Naive thymus-derived CD8-positive, alpha-beta T cell (primary cell): Measurements from ENCODE around the gene ALOX12. TPM values are rescaled to one million over a fixed set of nuclear protein-coding genes. Genes with fewer than 3 reads are reported as not detected.
"Not testable (repeated sequence)": the region's sequence is repeated elsewhere in the genome, so short reads cannot be mapped to it uniquely, and the experiment has no call there.

Experiments
- ATAC-seq, 2 donors: fragments of 150-1000 bp; cut with Tn5 transposase in 1 of 2; sonication (Bioruptor Pico), chemical (Tn5 transposase) in 1 of 2; 1 replicate in 1 of 2; 2 replicates in 1 of 2; pipeline ENCODE4 v1.10.0; 2021; ENCODE audit warnings: mild to moderate bottlenecking in 2 of 2, moderate library complexity in 2 of 2
- POLR2A ChIA-PET: fragments of 350-600 bp; sonication (Branson Sonifier 250); formaldehyde crosslinking; loops from one replicate; lab custom pipeline; 2021; ENCODE audit warnings: antibody characterized with exemption; lab: Charles Lee
- DNase-seq, 10 donors: peaks; one replicate each; pipeline versions ENCODE4 v3.0.0 to v3.0.0-alpha.2; 2020 to 2022
- H3K27ac Mint-ChIP-seq, 10 donors: one replicate each; pipeline ENCODE4 v1.8.0; 2020 to 2022; ENCODE audit warnings: mild to moderate bottlenecking in 10 of 10, mixed read lengths in 10 of 10, moderate library complexity in 4 of 10, inconsistent platforms in 1 of 10
- H3K27me3 Mint-ChIP-seq, 5 donors: one replicate each; pipeline ENCODE4 v1.8.0; 2021 to 2022; ENCODE audit warnings: mixed read lengths in 5 of 5
- H3K36me3 Mint-ChIP-seq, 3 donors: one replicate each; pipeline ENCODE4 v1.8.0; 2020 to 2022; ENCODE audit warnings: mixed read lengths in 3 of 3, mild to moderate bottlenecking in 2 of 3, inconsistent platforms in 1 of 3
- H3K4me1 Mint-ChIP-seq, 4 donors: one replicate each; pipeline ENCODE4 v1.8.0; 2021 to 2022; ENCODE audit warnings: mixed read lengths in 4 of 4
- H3K4me3 Mint-ChIP-seq, 10 donors: one replicate each; pipeline ENCODE4 v1.8.0; 2020 to 2022; ENCODE audit warnings: mild to moderate bottlenecking in 10 of 10, mixed read lengths in 10 of 10, moderate library complexity in 6 of 10, inconsistent platforms in 1 of 10
- H3K9me3 Mint-ChIP-seq, 9 donors: one replicate each; pipeline ENCODE4 v1.8.0; 2020 to 2022; ENCODE audit warnings: mixed read lengths in 9 of 9, mild to moderate bottlenecking in 3 of 9, inconsistent platforms in 1 of 9, moderate library complexity in 1 of 9
- polyA plus RNA-seq, 3 donors: library from polyadenylated mRNA; unstranded; fragments of 300-500 nt; fragmentation: Illumina TruSeq; gene quantifications; one replicate each; pipeline ENCODE4 v1.2.3, GENCODE V29; 2021
- total RNA-seq, 8 experiments: library from RNA in 2 of 8; stranded (reverse) in 2 of 8; gene quantifications; one replicate each; pipeline ENCODE4 v1.2.3 and lab custom pipeline; 2021 to 2026

Gene ALOX12
- total and polyA plus RNA-seq, 5 experiments from 2014 or later: 0.09 to 0.31 (median 0.12) TPM; not detected in 2

DNA sequence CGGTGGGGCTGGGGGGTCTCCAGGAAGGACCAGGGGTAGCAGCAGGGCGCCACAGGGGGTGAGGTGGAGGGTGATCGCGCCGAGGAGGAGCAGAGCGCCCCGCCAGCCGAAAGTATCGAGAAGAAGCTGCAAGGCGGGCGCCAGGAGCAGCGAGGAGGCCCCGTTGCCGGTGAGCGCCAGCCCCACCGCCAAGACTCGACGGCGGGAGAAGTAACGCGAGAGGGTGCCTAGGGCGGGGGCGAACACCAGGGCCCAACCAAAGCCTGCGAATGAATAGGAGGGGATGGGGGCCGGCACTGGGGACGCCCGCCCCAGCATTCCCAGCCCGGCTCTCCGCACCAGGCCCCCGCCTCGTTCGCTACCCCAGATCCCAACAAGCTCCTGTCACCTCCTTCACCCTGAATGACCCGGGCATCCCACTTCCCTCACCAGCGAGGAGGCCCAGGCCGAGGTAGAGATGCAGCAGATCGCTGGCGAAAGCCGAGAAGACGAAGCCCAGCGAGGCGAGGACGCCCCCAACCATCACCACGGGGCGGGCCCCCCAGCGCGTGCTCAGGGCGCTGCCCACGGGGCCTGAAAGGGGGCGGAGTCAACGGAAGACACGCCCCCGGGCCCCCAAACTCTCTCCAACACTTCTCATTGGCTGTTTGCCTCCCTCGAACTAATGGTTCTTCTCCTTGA, 46.8 kb downstream of the ALOX12 start:
- H3K4me1 Mint-ChIP-seq: peaks cover 27 to 58% (median 57%) of the 10 kb centered on the region in 4 donors
- POLR2A ChIA-PET: interaction anchor here (0.8 to 7.1 kb wide), 10 partner anchors 7 to 443 kb away, joined by 3 to 83 read pairs (median 3); partner anchors contain the start of gene SLC16A13
- DNase-seq: peak; percentile 31 to 73 (median 57)
- no peaks in the 10 kb centered on the region for H3K9me3 Mint-ChIP-seq
- H3K27ac Mint-ChIP-seq: peak overlapping the region; percentile 63 to 98 (median 93)
- peak; percentile 35 to 49 for ATAC-seq
- H3K4me3 Mint-ChIP-seq: peak overlapping the region; percentile 74 to 91 (median 84)
- H3K27me3 Mint-ChIP-seq: peaks cover 0 to 2% (median 0%) of the 10 kb centered on the region in 5 donors
- H3K36me3 Mint-ChIP-seq: no peaks in the 10 kb centered on the region

DNA sequence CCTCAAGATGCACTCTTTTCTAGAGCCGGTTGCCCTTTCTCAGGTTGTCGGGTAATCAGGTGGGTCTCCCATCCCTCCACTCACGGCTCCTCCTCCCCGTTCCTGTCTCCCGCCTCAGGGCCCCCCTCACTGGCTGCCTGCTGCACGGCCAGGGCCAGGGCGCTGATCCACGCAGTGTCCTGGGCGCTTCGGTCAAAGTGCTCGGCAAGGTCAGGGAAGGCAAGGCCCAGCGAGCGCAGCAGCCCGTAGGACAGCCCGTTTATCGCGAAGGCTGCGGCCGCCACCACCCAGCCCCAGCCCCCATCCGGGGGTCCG, 47.3 kb downstream of the ALOX12 start:
- ATAC-seq (peak in 1 of 2 donors; percentile 10), DNase-seq (no peak)
- POLR2A ChIA-PET: interaction anchor here (0.8 to 7.1 kb wide), 7 partner anchors 7 to 442 kb away, joined by 3 to 83 read pairs (median 3); partner anchors contain the start of gene SLC16A13
- no peaks in the 10 kb centered on the region for H3K36me3 Mint-ChIP-seq
- H3K4me1 Mint-ChIP-seq: peaks cover 27 to 56% (median 53%) of the 10 kb centered on the region in 4 donors
- H3K4me3 Mint-ChIP-seq: peak overlapping the region; percentile 74 to 91 (median 84)
- H3K27me3 Mint-ChIP-seq: peaks cover 0 to 2% (median 0%) of the 10 kb centered on the region in 5 donors
- no peaks in the 10 kb centered on the region for H3K9me3 Mint-ChIP-seq
- H3K27ac Mint-ChIP-seq: peak overlapping the region in 9 of 10 donors; percentile 53 to 95 (median 74)

DNA sequence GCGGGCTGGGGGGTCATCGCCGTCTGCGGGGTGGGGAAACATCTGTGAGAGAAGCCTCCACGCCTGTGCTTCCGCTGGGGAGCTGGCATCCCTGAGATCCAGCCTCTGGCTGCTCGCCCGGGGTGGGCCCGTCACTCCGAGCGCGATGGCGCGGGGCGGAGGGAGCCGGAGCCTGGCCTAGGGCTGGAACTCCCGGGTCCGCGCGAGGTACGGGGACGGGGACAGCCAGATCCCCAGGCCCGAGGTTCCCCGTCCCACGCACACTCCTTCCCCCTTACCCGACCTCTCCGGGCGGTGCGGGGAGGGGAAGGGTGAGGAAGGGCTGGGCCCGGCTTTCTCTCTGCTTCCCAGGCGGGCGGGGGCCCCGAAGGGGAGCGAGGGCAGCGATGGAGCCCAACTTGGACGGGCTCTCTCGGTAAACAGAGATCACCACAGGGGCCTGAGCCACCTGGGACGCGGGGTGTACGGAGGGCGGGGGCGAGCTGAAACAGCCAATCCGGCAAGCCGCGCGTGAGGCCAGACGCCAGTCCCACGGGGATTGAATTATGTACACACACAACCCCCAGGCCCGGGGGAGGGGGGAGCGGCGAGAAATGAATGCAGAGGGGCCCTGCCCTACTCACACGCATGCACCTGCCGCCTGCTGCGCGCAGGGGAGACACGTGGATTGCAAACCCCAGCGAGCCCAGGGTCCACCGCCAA, 47.8 kb downstream of the ALOX12 start, which contains the start of gene SLC16A11:
TSS of gene SLC16A11 (minus strand) at position 596 of the 702 bp plus-strand sequence. CDS start at position 17, 579 bp downstream.
- Mint-ChIP-seq H3K4me3 (peak within 1 kb of the TSS; percentile 74 to 91 (median 84)), H3K27ac (peak within 1 kb of the TSS; percentile 43 to 95 (median 72)), H3K27me3 (peaks cover 0 to 2% (median 0%) of the 10 kb centered on the region in 5 donors), H3K9me3 (no peaks in the 10 kb centered on the region), H3K36me3 (no peaks in the 10 kb centered on the region), H3K4me1 (peaks cover 24 to 50% (median 48%) of the 10 kb centered on the region in 4 donors)
- peak in 6 of 10 donors; percentile 27 to 42 (median 36) for DNase-seq
- POLR2A ChIA-PET: interaction anchor here (0.6 to 7.1 kb wide), 8 partner anchors 8 to 442 kb away, joined by 3 to 83 read pairs (median 3); partner anchors contain the start of genes GABARAP and SLC16A13
- peak in 1 of 2 donors; percentile 27 for ATAC-seq

DNA sequence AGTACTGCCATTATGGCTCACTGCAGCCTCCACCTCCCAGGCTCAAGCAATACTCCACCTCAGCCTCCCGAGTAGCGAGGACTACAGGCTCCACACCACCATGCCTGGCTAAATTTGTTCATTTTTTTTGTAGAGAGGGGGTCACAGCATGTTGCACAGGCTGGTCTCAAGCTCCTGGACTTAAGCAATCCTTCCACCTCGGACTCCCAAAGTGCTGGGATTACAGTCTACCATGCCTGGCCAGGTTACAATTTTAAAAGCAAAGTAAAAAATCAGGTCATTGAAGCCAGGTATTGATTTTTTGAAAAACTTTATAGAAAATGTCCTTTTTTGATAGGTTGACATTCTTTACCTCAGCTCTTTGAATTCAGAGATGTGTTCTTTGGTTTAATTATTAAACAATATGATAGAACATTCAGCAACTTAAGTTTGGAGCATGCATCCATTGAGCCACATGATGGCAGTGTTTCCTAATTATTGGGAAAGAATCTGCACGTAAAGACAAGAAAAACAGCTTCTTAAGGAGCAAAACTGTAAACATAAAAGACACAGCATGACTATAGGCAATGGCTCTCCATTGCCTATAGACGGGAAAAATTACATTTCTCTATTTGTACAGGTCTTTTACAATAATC, 49.8 kb downstream of the ALOX12 start:
- no peaks in the 10 kb centered on the region for H3K36me3 Mint-ChIP-seq
- peak; percentile 27 to 36 for ATAC-seq
- H3K27me3 Mint-ChIP-seq: peaks cover 0 to 2% (median 0%) of the 10 kb centered on the region in 5 donors
- peak overlapping the region; percentile 81 to 95 (median 88) for H3K4me3 Mint-ChIP-seq
- no peaks in the 10 kb centered on the region for H3K9me3 Mint-ChIP-seq
- POLR2A ChIA-PET: interaction anchor here (0.9 to 7.1 kb wide), 18 partner anchors 10 to 787 kb away, joined by 3 to 83 read pairs (median 6); partner anchors contain the start of genes ACADVL, DLG4, PHF23 and RNASEK
- peaks cover 20 to 39% (median 38%) of the 10 kb centered on the region in 4 donors for H3K4me1 Mint-ChIP-seq
- H3K27ac Mint-ChIP-seq: peak overlapping the region in 9 of 10 donors; percentile 81 to 96 (median 93)
- peak in 7 of 10 donors; percentile 31 to 75 (median 65) for DNase-seq

DNA sequence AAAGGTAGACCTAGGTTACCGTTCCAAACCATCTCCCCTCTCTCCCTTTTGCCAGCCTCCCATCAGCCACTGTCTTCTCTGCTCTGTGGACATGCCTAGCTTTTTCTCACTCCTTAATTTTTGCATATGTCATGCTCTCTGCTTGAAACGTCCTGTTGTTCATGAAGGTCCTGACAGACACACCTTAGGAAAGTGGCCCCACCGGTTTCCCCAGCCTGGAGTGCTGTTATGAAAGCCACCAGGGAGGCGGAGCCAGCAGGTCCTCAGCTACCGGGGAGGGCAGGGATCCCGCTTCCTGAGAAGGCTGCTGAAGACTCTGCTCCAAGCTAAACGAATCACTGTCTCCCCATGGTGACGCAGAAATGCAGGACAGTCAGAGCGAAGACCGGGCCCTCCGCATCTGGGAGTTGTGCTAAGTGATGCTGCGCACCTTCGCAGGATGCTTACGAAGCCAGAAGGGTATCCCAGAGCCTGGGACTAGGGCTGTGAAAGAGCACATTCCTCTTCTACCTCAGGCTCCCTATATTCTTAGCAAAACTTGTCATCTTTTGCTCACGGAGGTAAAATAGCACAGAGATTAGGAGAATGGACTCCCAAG, 50.4 kb downstream of the ALOX12 start:
- POLR2A ChIA-PET: interaction anchor here (0.9 to 7.1 kb wide), 18 partner anchors 10 to 786 kb away, joined by 3 to 83 read pairs (median 6); partner anchors contain the start of genes ACADVL, DLG4, PHF23 and RNASEK
- H3K4me1 Mint-ChIP-seq: peaks cover 20 to 38% (median 37%) of the 10 kb centered on the region in 4 donors
- no peaks in the 10 kb centered on the region for H3K36me3 Mint-ChIP-seq
- H3K4me3 Mint-ChIP-seq: peak overlapping the region; percentile 81 to 95 (median 88)
- H3K9me3 Mint-ChIP-seq: no peaks in the 10 kb centered on the region
- peaks cover 0 to 2% (median 0%) of the 10 kb centered on the region in 5 donors for H3K27me3 Mint-ChIP-seq
- peak; percentile 20 to 24 for ATAC-seq
- H3K27ac Mint-ChIP-seq: peak overlapping the region; percentile 81 to 96 (median 93)
- peak in 4 of 10 donors; percentile 22 to 39 (median 34) for DNase-seq

DNA sequence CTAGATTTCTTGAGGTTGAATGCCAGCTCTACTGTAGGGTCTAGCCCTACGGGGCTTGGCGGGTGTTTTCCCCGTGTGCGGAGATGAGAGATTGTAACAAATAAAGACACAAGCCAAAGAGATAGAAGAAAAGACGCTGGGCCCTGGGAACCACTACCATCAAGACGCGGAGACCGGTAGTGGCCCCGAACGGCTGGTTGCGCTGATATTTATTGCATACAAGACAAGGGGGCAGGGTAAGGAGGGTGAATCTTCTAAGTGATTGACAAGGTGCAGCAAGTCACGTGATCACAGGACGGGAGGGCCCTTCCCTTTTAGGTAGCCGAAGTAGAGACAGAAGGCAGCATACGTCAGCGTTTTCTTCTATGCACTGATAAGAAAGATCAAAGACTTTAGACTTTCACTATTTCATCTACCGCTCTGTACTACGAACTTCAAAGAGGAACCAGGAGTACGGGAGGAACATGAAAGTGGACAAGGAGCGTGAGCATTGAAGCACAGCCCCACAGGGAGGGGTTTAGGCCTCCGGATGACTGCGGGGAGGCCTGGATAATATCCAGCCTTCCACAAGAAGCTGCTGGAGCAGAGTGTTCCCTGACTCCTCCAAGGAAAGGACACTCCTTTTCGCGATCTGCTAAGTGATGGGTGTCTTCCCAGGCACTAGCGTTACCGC, 51.0 kb downstream of the ALOX12 start:
- Mint-ChIP-seq H3K27ac (peak overlapping the region; percentile 81 to 96 (median 93)), H3K4me1 (peaks cover 16 to 35% (median 32%) of the 10 kb centered on the region in 4 donors), H3K4me3 (peak overlapping the region; percentile 81 to 95 (median 88))
- H3K9me3 Mint-ChIP-seq, H3K27me3 Mint-ChIP-seq, H3K36me3 Mint-ChIP-seq: not testable (repeated sequence)
- peak; percentile 31 to 45 for ATAC-seq
- POLR2A ChIA-PET: interaction anchor here (0.7 to 7.1 kb wide), 13 partner anchors 11 to 641 kb away, joined by 3 to 83 read pairs (median 7); partner anchors contain the start of genes ACADVL, DLG4, PHF23 and RNASEK
- peak; percentile 32 to 92 (median 76) for DNase-seq

DNA sequence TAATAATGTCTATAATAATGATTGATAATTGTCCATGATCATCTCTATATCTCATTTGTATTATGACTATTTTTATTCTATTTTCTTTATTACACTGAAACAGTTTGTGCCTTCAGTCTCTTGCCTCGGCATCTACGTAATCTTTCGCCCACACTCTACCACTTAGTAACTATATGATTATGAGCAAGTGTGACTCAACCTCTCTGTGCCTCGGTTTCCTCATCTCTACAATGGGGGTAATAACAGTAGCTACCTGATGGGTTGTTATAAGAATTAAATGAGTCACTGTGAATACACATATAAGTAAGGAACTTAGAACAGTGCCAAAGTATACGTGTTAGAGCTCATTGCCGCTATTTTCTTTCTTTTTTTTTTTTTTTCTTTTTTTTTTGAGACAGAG, 51.7 kb downstream of the ALOX12 start:
- Mint-ChIP-seq H3K9me3 (no peaks in the 10 kb centered on the region), H3K27me3 (peaks cover 0 to 2% (median 0%) of the 10 kb centered on the region in 5 donors), H3K36me3 (no peaks in the 10 kb centered on the region), H3K4me1 (peaks cover 11 to 34% (median 27%) of the 10 kb centered on the region in 4 donors), H3K27ac (peak overlapping the region in 6 of 10 donors; percentile 5 to 94 (median 92)), H3K4me3 (peak overlapping the region in 7 of 10 donors; percentile 27 to 91 (median 61))
- DNase-seq (no peak), ATAC-seq (no peak)
- POLR2A ChIA-PET: interaction anchor here (0.6 to 7.1 kb wide), 6 partner anchors 12 to 185 kb away, joined by 3 to 83 read pairs (median 7); partner anchors contain the start of genes ACADVL, DLG4 and SLC16A13

DNA sequence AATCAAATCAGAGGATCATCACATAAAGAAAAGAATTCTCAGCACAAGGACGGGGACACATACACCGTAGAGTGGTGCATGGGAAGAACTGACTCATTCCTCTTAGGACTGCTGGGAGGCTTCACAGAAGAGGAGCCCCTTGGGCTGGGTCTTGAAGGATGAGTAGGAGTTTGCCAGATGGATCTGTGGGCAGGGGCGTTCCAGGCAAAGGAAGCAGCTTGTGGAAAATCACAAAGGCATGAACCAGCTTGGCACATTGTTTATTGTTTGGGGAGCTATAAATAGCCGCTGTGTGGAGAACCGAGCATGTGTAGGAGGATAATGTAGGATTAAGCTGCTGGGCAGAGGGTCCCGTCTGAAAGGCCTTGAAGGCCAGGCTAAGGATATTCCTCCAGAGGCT, 53.1 kb downstream of the ALOX12 start:
- Mint-ChIP-seq H3K27me3 (peaks cover 0 to 2% (median 0%) of the 10 kb centered on the region in 5 donors), H3K4me1 (peaks cover 6 to 27% (median 21%) of the 10 kb centered on the region in 4 donors), H3K27ac (no peak overlapping the region), H3K4me3 (peak overlapping the region in 1 of 10 donors; percentile 28), H3K9me3 (no peaks in the 10 kb centered on the region), H3K36me3 (no peaks in the 10 kb centered on the region)
- POLR2A ChIA-PET: interaction anchor here (0.6 kb wide), 1 partner anchor 250 kb away, joined by 4 read pairs; no protein-coding TSS in a partner anchor
- no peak for DNase-seq
- ATAC-seq: no peak

DNA sequence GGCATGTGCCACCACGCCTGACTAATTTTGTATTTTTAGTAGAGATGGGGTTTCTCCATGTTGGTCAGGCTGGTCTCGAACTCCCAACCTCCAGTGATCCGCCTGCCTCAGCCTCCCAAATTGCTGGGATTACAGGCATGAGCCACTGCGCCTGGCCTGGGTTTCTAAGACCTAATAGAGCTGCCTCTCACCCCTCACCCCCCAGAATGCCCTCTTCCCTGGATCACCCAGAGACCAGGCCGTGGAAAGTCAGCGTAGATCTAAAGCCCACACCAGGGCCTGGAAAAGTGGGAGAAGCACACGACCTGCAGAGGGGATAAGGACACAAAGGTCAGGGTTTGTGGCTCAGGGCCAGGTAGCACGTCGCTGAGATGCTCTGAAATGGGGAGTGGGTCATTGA, 54.7 kb downstream of the ALOX12 start:
- peaks cover 6 to 23% (median 18%) of the 10 kb centered on the region in 4 donors for H3K4me1 Mint-ChIP-seq
- POLR2A ChIA-PET: interaction anchor here (1.4 kb wide), 1 partner anchor 433 kb away, joined by 3 read pairs; the partner anchor contains the start of gene POLR2A
- H3K27me3 Mint-ChIP-seq, ATAC-seq, H3K36me3 Mint-ChIP-seq, H3K4me3 Mint-ChIP-seq, H3K9me3 Mint-ChIP-seq, DNase-seq: not testable (repeated sequence)
- peak overlapping the region in 2 of 10 donors; percentile 37 to 56 for H3K27ac Mint-ChIP-seq

DNA sequence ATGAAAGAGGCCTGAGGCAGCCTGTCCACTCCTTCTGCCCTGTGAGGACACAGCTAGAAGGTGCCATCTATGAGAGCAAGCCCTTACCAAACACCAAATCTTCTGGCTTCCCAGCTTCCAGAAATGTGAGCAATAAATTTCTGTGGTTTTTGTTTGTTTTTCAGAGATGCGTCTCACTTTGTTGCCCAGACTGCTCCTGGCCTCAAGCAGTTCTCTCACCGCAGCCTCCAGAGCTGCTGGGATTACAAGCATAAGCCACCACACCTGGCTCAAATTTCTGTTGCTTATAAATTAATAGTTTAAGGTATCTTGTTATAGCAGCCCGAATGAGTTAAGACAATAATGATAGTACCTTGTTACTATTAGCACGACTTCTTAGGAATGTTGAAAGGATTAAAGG, 60.5 kb downstream of the ALOX12 start:
- no peak overlapping the region for H3K27ac Mint-ChIP-seq
- DNase-seq: no peak
- no peaks in the 10 kb centered on the region for H3K36me3 Mint-ChIP-seq
- no peaks in the 10 kb centered on the region for H3K9me3 Mint-ChIP-seq
- POLR2A ChIA-PET: interaction anchor here (0.5 to 0.8 kb wide), 5 partner anchors 22 to 740 kb away, joined by 3 to 6 read pairs (median 5); no protein-coding TSS in a partner anchor
- H3K27me3 Mint-ChIP-seq: peaks cover 0 to 9% (median 1%) of the 10 kb centered on the region in 5 donors
- H3K4me3 Mint-ChIP-seq: no peak overlapping the region
- peaks cover 0 to 4% (median 2%) of the 10 kb centered on the region in 4 donors for H3K4me1 Mint-ChIP-seq
- no peak for ATAC-seq
